Kidney (tissue), 14 donors: Measurements from ENCODE around the gene ADGRD1. TPM values are rescaled to one million over a fixed set of nuclear protein-coding genes. Genes with fewer than 3 reads are reported as not detected.
A peak's percentile ranks its signal among the peaks of the same experiment; 100 is the strongest.

Experiments
- DNase-seq, 5 donors: peaks; one replicate each; pipeline ENCODE4 v3.0.0-alpha.2; 2013 to 2020
- FAIRE-seq: peaks from 2 replicates; lab custom pipeline; 2012; peaks lifted over from hg19 to GRCh38; lab: Jason Lieb, UNC
- H3K27ac ChIP-seq, 2 donors: one replicate each; pipeline ENCODE4 v1.7.0; 2013; ENCODE audit warnings: low read depth in 2 of 2, low read length in 2 of 2, inconsistent platforms in 1 of 2
- H3K27me3 ChIP-seq: one replicate; pipeline ENCODE4 v1.7.1; 2013; ENCODE audit warnings: low read length, inconsistent platforms; ENCODE audit not compliant: control insufficient read depth, insufficient read depth
- H3K36me3 ChIP-seq, 3 donors: one replicate each; pipeline versions ENCODE4 v1.7.0 to v1.7.1; 2013; ENCODE audit warnings: low read length in 3 of 3, control low read depth in 1 of 3, inconsistent platforms in 1 of 3; ENCODE audit not compliant: insufficient read depth in 3 of 3, control insufficient read depth in 2 of 3
- H3K4me1 ChIP-seq, 3 donors: one replicate each; pipeline versions ENCODE4 v1.7.0 to v1.7.1; 2013; ENCODE audit warnings: low read length in 3 of 3, inconsistent platforms in 1 of 3, low read depth in 1 of 3; ENCODE audit not compliant: control insufficient read depth in 2 of 3, insufficient read depth in 2 of 3
- H3K4me3 ChIP-seq, 3 donors: one replicate each; pipeline versions ENCODE4 v1.7.0 to v1.8.1; 2013; ENCODE audit warnings: low read length in 3 of 3, control low read depth in 1 of 3, inconsistent platforms in 1 of 3
- H3K9ac ChIP-seq, 3 donors: one replicate each; pipeline versions ENCODE4 v1.7.0 to v1.7.1; 2013; ENCODE audit warnings: low read length in 3 of 3, control low read depth in 1 of 3, inconsistent platforms in 1 of 3
- H3K9me3 ChIP-seq, 3 donors: one replicate each; pipeline versions ENCODE4 v1.7.0 to v1.7.1; 2013; ENCODE audit warnings: low read length in 3 of 3, control low read depth in 1 of 3, inconsistent platforms in 1 of 3; ENCODE audit not compliant: control insufficient read depth in 2 of 3, insufficient read depth in 1 of 3
- intact Hi-C: fragments of 100-400 bp; cut with DNase I; formaldehyde crosslinking; loops from one replicate; pipeline ENCODE4 v1.11.1; 2022
- polyA plus RNA-seq: library from polyadenylated mRNA; stranded (reverse); fragments of 350-450 nt; fragmentation: Illumina TruSeq; extraction: RNeasy Lipid Tissue Mini Kit (QIAGEN cat#74804); gene quantifications from one replicate; pipeline ENCODE4 v1.2.3, GENCODE V29; 2014; ENCODE audit warnings: low read depth, low replicate concordance; ENCODE audit not compliant: insufficient read depth
- total RNA-seq: library from RNA; stranded (reverse); fragmentation: NEBNext Ultra II Directional; extraction: Animal tissue kit (Norgen Biotek cat#: 25700); gene quantifications from one replicate; pipeline ENCODE4 v1.2.1, GENCODE V29; 2021
- TF ChIP-seq, protein P1 (sequence below): IDR thresholded peaks from 3 replicates; pipeline ENCODE4 v1.5.1; 2012; ENCODE audit warnings: mild to moderate bottlenecking, moderate library complexity, borderline replicate concordance; ENCODE audit not compliant: insufficient read depth; ENCODE audit errors: extremely low read depth
- donor health status: control.
- donor health status: control.
- donor health status: control.
- donor health status: control.
- donor health status: control.
- donor health status: DM: yes; HTN: yes; CAD: no.
- donor health status: Normal renal cell carcinoma (clear cell type).

The ADGRD1 gene
- total and polyA plus RNA-seq, 2 donors from 2014 or later: 1.7 to 6.7 TPM

DNA sequence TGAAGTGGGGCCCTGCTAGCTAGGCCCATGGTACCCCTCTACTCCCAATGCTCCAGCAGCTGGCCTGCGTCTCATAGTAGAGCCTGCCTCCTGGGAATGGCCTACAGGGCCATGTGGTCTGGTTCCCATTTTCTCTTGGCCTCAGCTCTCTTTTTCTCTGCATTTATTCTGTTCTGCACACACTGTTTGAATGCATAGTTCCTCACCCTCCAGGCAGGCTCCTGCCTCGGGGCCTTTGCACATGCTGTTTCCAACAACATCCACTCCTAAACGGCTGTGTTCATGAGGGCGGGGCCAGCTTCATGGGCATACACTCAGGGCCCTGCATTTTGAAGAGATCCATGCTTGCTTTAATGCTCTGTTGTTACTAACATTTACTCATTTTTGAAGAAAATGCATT is 204.0 kb downstream of the ADGRD1 start:
- no peak for FAIRE-seq
- Histone ChIP-seq H3K36me3 (no peaks in the 10 kb centered on the region), H3K4me1 (no peaks in the 10 kb centered on the region), H3K9me3 (no peaks in the 10 kb centered on the region), H3K27me3 (no peaks in the 10 kb centered on the region), H3K27ac (no peak overlapping the region), H3K9ac (no peak overlapping the region), H3K4me3 (no peak overlapping the region)
- DNase-seq: no peak
- intact Hi-C loops: no loop called here
- TF ChIP-seq, protein P1, sequence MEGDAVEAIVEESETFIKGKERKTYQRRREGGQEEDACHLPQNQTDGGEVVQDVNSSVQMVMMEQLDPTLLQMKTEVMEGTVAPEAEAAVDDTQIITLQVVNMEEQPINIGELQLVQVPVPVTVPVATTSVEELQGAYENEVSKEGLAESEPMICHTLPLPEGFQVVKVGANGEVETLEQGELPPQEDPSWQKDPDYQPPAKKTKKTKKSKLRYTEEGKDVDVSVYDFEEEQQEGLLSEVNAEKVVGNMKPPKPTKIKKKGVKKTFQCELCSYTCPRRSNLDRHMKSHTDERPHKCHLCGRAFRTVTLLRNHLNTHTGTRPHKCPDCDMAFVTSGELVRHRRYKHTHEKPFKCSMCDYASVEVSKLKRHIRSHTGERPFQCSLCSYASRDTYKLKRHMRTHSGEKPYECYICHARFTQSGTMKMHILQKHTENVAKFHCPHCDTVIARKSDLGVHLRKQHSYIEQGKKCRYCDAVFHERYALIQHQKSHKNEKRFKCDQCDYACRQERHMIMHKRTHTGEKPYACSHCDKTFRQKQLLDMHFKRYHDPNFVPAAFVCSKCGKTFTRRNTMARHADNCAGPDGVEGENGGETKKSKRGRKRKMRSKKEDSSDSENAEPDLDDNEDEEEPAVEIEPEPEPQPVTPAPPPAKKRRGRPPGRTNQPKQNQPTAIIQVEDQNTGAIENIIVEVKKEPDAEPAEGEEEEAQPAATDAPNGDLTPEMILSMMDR: no peak

DNA sequence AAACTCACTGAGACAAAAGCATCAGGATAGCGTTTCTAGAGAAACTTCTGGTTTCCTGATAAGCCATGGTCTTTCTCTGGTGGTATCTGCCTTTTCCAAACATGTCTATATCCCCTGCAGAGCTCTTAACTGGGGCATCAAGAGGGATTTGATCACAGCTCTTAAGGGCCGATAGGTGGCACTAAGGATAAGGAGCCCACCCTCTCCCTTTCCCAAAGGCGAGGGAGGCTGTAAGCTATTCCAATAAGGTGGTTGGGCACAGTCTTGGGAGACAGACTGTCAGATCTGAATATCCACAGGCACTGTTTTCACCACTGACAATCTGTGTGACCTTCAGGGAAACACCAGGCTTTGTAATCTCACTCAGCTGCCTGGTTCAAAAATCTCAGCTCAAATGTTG is 206.0 kb downstream of the ADGRD1 start:
- H3K9me3 ChIP-seq: no peaks in the 10 kb centered on the region
- H3K9ac ChIP-seq: no peak overlapping the region
- no peaks in the 10 kb centered on the region for H3K27me3 ChIP-seq
- TF ChIP-seq, protein P1: no peak
- H3K4me3 ChIP-seq: no peak overlapping the region
- DNase-seq (peak in 2 of 5 donors; percentile 45 to 59), FAIRE-seq (no peak)
- no peaks in the 10 kb centered on the region for H3K36me3 ChIP-seq
- no peak overlapping the region for H3K27ac ChIP-seq
- intact Hi-C loops: no loop called here
- H3K4me1 ChIP-seq: no peaks in the 10 kb centered on the region

DNA sequence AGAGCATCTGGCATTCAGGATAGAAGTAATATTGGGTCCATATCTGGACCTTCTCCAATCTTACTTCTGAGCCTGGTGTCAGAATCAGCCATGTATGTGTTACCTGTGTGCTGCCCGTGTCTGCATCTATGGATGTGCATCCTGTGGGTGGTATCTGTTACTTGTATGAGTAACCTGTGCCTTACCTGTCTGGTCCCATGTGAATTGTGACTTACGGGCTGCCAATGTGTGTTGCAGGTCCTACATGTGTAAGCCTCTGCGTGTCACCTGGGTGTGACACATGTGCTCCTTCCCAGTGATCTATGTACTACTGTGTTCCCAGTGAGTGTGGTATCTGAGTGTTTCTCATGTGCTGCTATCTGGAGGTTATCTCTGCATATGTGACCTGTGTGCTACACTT is 208.4 kb downstream of the ADGRD1 start:
- Histone ChIP-seq H3K9me3 (no peaks in the 10 kb centered on the region), H3K4me1 (no peaks in the 10 kb centered on the region), H3K36me3 (no peaks in the 10 kb centered on the region), H3K27ac (no peak overlapping the region), H3K4me3 (no peak overlapping the region), H3K9ac (no peak overlapping the region), H3K27me3 (no peaks in the 10 kb centered on the region)
- FAIRE-seq (no peak), DNase-seq (no peak)
- TF ChIP-seq, protein P1: no peak
- intact Hi-C loops: no loop called here

DNA sequence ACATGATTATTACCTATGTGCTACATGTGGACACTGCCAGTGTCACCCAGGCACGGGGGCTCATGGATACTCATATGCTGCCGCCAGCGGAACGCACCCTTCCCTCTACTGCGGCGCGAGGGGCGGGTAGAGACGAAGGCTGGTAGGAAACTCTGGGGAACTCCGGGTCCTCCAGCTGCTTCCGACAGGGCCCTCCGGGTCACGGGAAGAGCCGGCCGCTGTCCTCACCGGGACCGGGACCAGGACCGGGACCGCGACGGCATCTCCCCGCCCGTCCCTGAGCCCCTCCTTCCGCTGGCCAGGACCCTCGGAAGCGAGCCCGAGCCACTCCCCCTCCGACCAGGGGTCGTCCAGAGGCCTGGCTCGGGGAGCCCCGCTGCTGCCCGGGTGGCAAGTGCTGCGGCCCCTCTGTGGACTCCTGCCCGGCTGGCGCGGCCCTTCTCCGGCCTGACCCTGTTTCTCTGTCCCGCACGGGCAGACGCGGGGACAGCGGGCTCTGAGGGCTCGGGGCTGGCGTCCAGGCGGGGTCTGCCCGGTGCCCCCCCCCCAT is 209.6 kb downstream of the ADGRD1 start:
- Histone ChIP-seq H3K27ac (no peak overlapping the region), H3K36me3 (no peaks in the 10 kb centered on the region), H3K9ac (no peak overlapping the region), H3K9me3 (no peaks in the 10 kb centered on the region), H3K4me3 (no peak overlapping the region), H3K4me1 (no peaks in the 10 kb centered on the region), H3K27me3 (no peaks in the 10 kb centered on the region)
- TF ChIP-seq, protein P1: no peak
- intact Hi-C loops: no loop called here
- no peak for FAIRE-seq
- DNase-seq: no peak
